GM20000 (cell line): ENCODE results near the gene PARP11.

Experiments used
- DNase-seq: peaks from one replicate; pipeline ENCODE4 v3.0.0; 2012; ENCODE audit warnings: low spot score
- CTCF ChIP-seq: IDR thresholded peaks from 2 replicates; pipeline ENCODE4 v1.5.1; 2012; ENCODE audit warnings: mild to moderate bottlenecking, control low read depth; ENCODE audit errors: extremely low read depth, missing control alignments

The PARP11 gene

GRCh38 chr12:3897371-3897971 is 24.3 kb upstream of the PARP11 start:
- no peak for DNase-seq

GRCh38 chr12:3896801-3897351 is 23.7 kb upstream of the PARP11 start:
- TF ChIP-seq CTCF, result no peak
- no peak for DNase-seq

More at GRCh38 chr12:3897371-3897971, 24.3 kb upstream of the PARP11 start:
- no peak for TF ChIP-seq CTCF

GRCh38 chr12:3896356-3896755 is 23.2 kb upstream of the PARP11 start:
- DNase-seq, result no peak
- no peak for TF ChIP-seq CTCF

GRCh38 chr12:3892631-3893030 is 19.4 kb upstream of the PARP11 start:
- DNase-seq, result no peak
- no peak for TF ChIP-seq CTCF

- no peak for DNase-seq
- TF ChIP-seq CTCF, result no peak
These were observed 18.0 kb upstream of the PARP11 start for GRCh38 chr12:3891201-3891600.

GRCh38 chr12:3888659-3889058 is 15.5 kb upstream of the PARP11 start:
- DNase-seq, result no peak
- TF ChIP-seq CTCF, result no peak

- TF ChIP-seq CTCF, result peak; percentile 48
- peak; percentile 25 for DNase-seq
These were observed 12.3 kb upstream of the PARP11 start for GRCh38 chr12:3885277-3886094.
